ENCODE measurements around the gene GALNT15. TPM values are rescaled to one million over a fixed set of nuclear protein-coding genes. Genes with fewer than 3 reads are reported as not detected.

GALNT15 gene
- total RNA-seq, 1 donor = under 0.01 TPM

- peak in 2 of 3 donors; percentile 54 to 97 for DNase-seq (ENCODE audit: low read depth in 2 of 3, low spot score in 2 of 3)
These were observed 23.4 kb upstream of the GALNT15 start for GRCh38 chr3:16151109-16151508.

DNA sequence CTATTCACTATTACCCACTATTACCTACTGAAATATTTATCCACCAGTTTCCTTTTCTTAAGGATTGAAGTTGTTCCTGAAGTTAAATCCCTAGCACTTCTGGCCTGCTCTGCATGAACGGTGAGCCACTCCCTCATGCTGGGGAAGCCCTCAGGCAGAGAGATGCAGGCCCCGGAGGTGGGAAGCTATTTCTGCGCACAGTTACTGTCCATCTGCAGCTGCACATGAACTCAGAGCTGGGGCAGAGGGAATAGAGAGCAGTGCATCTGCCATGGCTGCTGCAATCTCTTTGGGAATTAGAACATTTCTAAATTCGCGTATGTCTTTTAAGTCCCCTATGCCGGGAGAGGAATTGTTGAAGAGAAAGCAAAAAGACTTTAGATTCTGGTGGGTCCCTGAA, 6.3 kb upstream of the GALNT15 start:
- no peak for DNase-seq (ENCODE audit: low read depth in 2 of 3, low spot score in 2 of 3)

- DNase-seq (ENCODE audit: low read depth in 2 of 3, low spot score in 2 of 3) = no peak
These were observed 3.5 kb upstream of the GALNT15 start for GRCh38 chr3:16171009-16171408.

DNA sequence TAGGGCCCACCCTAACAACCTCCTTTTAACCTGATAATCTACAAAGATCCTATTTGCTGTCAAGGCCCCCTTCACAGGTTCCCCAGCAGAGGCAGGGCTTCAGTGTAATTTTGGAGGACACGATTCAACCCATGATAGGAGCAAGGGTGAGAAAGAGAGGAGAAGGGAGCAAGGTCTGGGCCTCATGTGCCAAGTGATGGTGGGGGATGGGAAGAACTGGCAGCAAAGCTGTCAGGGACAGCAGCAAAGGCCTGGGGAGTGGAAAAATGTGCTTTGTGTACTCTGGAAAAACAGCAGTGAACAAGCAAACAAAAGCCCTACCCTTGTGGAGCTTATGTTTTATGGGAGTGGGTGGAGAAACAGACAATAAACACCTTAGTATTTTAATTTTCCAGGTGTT, 2.7 kb upstream of the GALNT15 start:
- no peak for DNase-seq (ENCODE audit: low read depth in 2 of 3, low spot score in 2 of 3)

DNA sequence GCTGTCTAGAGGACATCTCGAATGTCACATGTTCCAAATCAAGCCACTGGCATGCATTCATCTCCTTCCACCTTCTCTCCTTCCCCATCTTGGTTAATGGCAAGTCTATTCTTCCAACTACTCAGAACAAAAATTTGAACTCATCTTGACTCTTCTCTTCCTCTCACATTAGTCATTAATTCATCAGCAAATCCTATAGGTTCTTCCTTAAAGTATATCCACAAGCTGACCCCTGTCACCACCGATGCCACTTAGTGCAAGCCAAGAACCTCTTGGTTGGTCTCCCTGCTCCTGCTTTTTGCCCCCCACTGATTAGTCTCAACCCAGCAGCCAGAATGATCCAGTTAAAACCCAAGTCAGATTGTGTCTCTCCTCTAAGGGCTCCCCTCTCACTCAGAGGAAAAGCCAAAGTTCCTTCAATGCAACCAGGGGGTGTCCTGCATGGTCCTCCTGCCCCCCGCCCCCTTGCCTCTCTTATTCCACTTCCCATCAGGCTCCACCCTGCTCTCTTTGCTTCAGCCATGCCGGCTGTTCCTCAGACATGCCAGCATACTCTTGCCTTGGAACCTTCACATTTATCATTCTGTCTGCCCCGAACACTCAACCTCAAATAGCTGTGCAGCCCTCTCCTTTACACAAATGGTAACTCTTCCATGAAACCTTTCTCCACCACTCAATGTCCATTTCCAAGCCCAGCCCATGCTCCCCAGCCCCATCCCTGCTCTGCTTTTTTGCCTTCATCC, 1.0 kb upstream of the GALNT15 start:
- DNase-seq (ENCODE audit: low read depth in 2 of 3, low spot score in 2 of 3) = no peak

DNA sequence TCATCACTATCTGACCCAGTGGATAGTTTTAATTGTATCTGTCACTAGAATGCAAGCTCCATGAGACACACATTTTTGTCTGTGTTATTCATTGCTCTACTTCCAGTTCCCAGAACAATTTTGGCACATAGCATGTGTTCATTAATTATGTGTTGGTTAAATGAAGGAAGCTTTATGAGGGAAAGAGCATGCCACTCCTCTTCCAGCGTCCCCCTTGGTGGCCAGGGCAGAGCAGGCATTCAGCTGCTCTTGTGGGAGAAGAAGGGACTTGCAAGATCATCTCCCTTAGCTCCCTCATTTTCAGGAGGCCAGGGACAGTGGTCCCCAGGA, 489 bp upstream of the GALNT15 start:
- DNase-seq (ENCODE audit: low read depth in 2 of 3, low spot score in 2 of 3) = no peak

DNA sequence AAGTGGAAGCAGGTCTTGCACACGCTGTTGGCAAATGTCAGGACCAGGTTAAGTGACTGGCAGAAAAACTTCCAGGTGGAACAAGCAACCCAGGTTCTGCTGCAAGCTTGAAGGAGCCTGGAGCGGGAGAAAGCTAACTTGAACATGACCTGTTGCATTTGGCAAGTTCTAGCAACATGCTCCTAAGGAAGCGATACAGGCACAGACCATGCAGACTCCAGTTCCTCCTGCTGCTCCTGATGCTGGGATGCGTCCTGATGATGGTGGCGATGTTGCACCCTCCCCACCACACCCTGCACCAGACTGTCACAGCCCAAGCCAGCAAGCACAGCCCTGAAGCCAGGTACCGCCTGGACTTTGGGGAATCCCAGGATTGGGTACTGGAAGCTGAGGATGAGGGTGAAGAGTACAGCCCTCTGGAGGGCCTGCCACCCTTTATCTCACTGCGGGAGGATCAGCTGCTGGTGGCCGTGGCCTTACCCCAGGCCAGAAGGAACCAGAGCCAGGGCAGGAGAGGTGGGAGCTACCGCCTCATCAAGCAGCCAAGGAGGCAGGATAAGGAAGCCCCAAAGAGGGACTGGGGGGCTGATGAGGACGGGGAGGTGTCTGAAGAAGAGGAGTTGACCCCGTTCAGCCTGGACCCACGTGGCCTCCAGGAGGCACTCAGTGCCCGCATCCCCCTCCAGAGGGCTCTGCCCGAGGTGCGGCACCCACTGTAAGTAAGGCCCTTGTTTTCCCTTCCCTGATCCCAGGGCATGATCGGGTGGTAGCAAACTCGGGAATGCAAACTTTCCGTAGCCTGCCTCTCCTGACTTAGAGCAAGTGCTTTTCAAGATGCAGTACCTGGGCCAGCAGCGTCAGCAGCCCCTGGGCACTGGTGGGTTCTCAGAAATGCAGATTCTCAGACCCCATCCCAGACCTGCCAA, 759 bp downstream of the GALNT15 start:
- DNase-seq (ENCODE audit: low read depth in 2 of 3, low spot score in 2 of 3) = no peak

DNA sequence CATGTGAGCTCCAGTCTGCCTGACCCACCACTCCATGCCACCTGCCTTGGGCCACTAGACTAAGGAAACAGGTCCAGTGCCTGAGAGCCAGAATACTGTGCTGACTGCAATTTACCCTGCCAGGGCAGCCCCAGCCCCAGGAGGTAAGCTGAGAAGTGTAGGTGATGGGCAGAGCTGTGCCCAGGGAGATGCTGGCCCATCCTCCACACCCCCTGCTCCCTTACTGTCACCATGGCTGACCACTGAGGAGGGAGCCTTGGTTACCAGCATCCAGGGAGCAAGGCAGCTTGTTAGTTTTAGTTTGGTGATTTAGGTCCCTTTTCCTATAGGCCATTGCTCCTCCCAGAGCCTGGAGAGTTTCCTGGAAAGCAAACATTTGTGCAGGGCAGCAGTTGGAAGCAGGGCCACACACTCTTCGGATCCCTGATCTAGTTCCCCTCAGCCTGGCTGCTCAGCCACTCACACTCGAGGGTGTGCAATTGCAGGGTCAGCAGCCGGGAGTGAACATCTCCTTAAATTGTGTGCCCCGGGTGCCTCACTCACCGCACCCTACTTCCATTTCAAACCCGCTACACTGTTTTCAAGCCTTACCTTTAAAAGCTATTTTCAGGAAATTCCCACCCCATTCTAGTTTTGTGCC, 2.0 kb downstream of the GALNT15 start:
- DNase-seq (ENCODE audit: low read depth in 2 of 3, low spot score in 2 of 3) = no peak

GRCh38 chr3:16177382-16177781, 2.9 kb downstream of the GALNT15 start:
- DNase-seq (ENCODE audit: low read depth in 2 of 3, low spot score in 2 of 3) = no peak

DNA sequence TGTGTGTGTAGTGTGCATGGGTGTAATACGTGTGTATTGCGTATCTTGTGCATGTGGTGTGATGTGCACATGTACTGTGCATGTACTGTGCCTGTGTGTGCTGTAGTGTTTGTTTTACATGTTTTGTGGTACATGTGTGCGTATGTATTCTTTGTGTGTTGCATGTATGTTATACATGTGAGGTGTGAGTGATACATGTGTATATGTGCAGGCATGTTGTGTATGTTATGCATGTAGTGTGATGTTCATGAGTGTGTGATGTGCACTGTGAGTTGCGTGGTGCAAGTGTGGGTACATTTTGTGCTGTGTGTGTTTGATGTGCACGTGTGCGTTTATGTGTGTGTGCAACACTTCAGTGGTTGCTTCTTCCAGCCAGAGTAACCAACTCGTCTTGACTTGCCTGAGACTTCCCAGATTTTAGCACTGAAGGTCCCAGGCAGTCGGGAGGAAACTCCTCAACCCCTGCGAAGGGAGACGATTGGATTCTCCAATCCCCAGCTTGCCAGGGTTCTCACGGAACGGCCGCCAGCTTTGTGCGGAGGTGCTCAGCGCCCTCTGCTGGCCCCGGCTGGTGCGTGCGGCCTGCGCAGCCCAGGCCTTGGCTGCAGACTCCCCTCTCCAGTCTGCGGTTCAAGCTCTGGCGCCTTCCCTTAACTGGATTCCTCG, 3.6 kb downstream of the GALNT15 start:
- DNase-seq (ENCODE audit: low read depth in 2 of 3, low spot score in 2 of 3) = peak; percentile 23 to 81 (median 68)

GRCh38 chr3:16178628-16178988, 4.1 kb downstream of the GALNT15 start:
- DNase-seq (ENCODE audit: low read depth in 2 of 3, low spot score in 2 of 3) = no peak

DNA sequence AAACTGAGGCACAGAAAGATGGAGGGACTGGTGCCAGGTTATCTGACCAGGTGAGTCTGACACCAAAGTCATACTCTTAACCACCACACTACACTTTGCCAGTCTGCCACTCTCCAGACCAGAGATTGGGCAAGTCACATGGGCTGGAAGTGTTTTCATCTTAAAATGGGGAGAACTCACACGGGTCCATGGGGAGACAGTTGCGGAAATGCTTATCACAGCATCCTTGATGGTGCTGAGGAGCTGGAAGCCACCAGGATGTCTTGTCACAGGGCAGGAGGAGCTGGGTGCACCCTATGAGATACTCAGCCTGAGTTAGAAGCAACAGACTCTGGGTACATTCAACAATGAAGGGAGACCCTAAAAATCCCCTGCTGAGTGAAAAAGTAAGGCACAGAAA, 4.8 kb downstream of the GALNT15 start:
- DNase-seq (ENCODE audit: low read depth in 2 of 3, low spot score in 2 of 3) = no peak

DNA sequence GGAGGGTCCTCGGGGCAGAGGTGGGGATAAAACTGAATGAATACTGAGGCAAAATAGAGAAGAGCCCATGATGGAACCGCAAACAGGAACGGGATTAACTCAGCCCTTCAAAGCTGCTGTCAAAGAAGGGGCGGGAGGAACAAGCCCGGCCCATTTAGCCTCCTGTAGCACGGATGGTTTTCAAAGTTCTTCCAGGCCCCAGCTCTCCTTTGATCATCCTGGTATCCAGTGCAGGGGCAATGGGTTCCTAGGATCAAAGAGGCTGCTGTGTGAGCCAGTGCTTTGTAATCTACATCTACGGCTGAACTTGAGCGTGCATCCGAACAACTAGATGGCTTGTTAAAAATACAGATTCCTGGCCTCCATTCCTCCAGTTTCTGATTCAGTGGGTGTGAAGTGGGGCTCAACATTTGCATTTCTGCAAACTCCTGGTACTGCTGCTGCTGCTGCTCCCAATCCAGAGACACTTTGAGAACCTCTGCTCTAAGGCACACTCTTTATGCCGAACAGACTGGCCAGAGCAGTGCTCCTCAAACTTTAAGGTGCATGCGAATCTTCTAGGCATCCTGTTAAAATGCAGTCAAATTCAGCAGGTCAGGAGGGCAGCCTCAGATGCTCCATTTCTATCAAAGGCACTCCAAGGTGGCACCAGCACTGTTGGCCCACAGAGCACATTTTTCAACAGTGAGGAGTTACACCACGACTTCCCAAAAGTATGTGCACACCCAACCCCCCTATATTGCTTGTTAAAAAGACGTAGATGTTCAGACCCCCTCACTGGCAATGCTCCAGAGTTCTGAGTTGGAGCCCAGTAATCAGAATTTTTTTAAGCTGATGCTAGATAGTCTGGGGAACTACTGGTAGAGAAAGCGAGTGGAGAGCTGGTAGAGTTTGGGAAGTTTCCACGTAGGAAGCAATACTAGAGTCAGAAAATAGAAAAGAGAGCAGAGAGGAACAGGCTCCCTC, 5.6 kb downstream of the GALNT15 start:
- no peak for DNase-seq (ENCODE audit: low read depth in 2 of 3, low spot score in 2 of 3)

GRCh38 chr3:16180737-16181134, 6.3 kb downstream of the GALNT15 start:
- DNase-seq (ENCODE audit: low read depth in 2 of 3, low spot score in 2 of 3) = no peak

DNA sequence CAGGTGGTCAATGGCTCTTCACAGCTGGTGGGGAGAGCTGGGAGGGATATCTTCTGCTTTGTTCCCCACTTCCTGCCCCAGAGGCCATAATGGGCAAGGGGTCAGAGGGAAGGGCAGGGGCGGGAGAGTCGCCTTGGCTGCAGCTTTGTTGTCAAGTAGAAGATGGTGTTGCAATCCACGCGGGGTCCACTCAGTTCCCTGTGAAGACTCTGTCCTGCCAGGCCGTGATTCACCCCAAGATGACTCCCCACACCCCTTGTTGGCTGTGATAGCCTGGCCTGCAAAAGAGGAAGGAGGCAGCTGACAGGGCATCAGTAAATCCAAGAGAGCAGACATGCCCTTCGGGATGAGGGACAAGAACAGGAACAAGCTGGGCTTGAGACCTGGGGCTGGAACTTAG, 6.9 kb downstream of the GALNT15 start:
- peak in 2 of 3 donors; percentile 18 to 30 for DNase-seq (ENCODE audit: low read depth in 2 of 3, low spot score in 2 of 3)

GRCh38 chr3:16182183-16182582, 7.7 kb downstream of the GALNT15 start:
- no peak for DNase-seq (ENCODE audit: low read depth in 2 of 3, low spot score in 2 of 3)

DNA sequence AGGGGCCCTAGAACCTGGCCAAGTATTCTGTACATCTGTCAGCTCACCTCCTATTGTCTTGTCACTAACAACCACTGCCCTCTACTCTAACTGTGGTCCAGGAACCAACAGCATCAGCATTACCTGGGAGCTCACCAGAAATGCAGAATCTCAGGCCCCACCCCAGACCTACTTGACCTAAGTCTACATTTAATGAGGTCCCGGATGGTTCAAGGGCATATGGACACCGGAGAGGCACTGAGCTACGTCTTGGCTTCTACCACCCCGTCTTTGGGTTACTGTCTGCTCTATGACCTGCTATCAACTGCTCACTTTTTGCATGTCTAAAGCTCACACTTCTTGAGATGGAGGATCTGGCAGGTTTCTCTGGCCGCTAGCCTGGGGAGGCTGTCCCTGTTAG, 8.1 kb downstream of the GALNT15 start:
- no peak for DNase-seq (ENCODE audit: low read depth in 2 of 3, low spot score in 2 of 3)

GRCh38 chr3:16183082-16183481, 8.6 kb downstream of the GALNT15 start:
- DNase-seq (ENCODE audit: low read depth in 2 of 3, low spot score in 2 of 3) = no peak

DNA sequence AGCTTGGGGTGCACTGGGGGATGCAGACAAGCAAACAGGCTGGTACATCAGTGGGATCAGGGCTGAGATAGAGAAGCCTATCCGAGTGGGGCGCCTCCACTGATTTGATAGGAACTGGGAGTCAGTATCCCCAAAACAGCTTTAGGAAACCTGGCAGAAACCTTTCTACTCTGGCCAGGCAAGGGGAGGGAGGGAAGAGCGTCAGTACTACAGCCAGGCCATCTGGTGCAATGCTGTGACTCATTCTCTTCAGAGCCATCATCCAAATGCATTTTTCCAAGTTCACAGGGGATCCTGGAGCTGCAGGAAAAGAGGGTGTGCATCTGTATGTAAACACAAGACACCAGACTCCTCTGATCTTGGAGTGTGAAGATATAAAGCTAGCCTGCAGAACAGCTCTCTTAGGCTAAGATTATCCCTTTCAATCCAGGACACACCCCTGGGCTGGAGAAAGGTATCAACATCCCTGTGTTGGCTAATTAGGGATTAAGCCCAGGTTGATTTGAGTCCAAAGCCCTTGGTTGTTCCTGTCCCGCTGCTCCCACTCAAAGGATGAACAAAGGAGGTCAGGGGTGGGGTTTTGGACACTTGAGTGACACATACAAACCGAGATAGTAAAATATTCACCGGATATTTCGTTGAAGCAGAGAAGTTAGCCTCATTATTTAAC, 9.3 kb downstream of the GALNT15 start:
- no peak for DNase-seq (ENCODE audit: low read depth in 2 of 3, low spot score in 2 of 3)
